Peyer's patch (tissue), 4 donors: ENCODE measurements around the gene FBXO39. TPM values are rescaled to one million over a fixed set of nuclear protein-coding genes. Genes with fewer than 3 reads are reported as not detected.

ENCODE experiments used
- DNase-seq, 3 donors: peaks; one replicate each; pipeline ENCODE4 v3.0.0-alpha.2; 2017 to 2019
- H3K27ac ChIP-seq, 4 donors: fragments of 200-600 bp; sonication (generic); one replicate each; pipeline ENCODE4 v1.5.1; 2016 to 2019
- H3K27me3 ChIP-seq, 2 donors: fragments of 200-600 bp; sonication (generic); one replicate each; pipeline ENCODE4 v1.5.1; 2019
- H3K36me3 ChIP-seq, 3 donors: fragments of 200-600 bp; sonication (generic); one replicate each; pipeline ENCODE4 v1.5.1; 2016 to 2019
- H3K4me1 ChIP-seq, 4 donors: fragments of 200-600 bp; sonication (generic); one replicate each; pipeline ENCODE4 v1.5.1; 2016 to 2019
- H3K4me3 ChIP-seq, 4 donors: fragments of 200-600 bp; sonication (generic); 1 replicate in 3 of 4; 2 replicates in 1 of 4; pipeline ENCODE4 v1.5.1; 2016 to 2019; ENCODE audit warnings: mild to moderate bottlenecking in 1 of 4
- H3K9me3 ChIP-seq, 4 donors: fragments of 200-600 bp; sonication (generic); one replicate each; pipeline ENCODE4 v1.5.1; 2016 to 2019; ENCODE audit warnings: mild to moderate bottlenecking in 1 of 4
- POLR2A ChIP-seq, 2 donors: fragments of 450-650 bp; IDR thresholded peaks; one replicate each; pipeline ENCODE4 v1.5.1; 2017; ENCODE audit warnings: antibody characterized with exemption in 2 of 2, mild to moderate bottlenecking in 2 of 2, moderate library complexity in 2 of 2
- total RNA-seq, 4 donors: library from RNA; depleted of rRNA; stranded (reverse); fragments of >200 nt; gene quantifications; one replicate each; pipeline ENCODE4 v1.1.0, GENCODE V29; 2016
- TF ChIP-seq, protein P1 (sequence below), 6 experiments: fragments of 450-650 bp in 4 of 6; fragments of 200-600 bp in 2 of 6; sonication (generic) in 1 of 6; IDR thresholded peaks; one replicate each; pipeline ENCODE4 v1.5.1; 2017 to 2019; ENCODE audit warnings: antibody characterized with exemption in 6 of 6, mild to moderate bottlenecking in 3 of 6, moderate library complexity in 1 of 6

FBXO39 gene
- total RNA-seq, 4 donors from 2014 or later, result 0.53 to 4.1 TPM; not detected in 2

- Histone ChIP-seq H3K27ac (peak overlapping the region; percentile 45 to 82 (median 62)), H3K4me1 (peaks cover 0 to 36% (median 6%) of the 10 kb centered on the region in 4 donors), H3K27me3 (no peaks in the 10 kb centered on the region), H3K9me3 (no peaks in the 10 kb centered on the region), H3K4me3 (no peak overlapping the region), H3K36me3 (peaks cover 0 to 4% (median 0%) of the 10 kb centered on the region in 3 donors)
- peak in 1 of 3 donors; percentile 61 for DNase-seq
- TF ChIP-seq POLR2A (IDR thresholded peaks at IDR 0.05), result no peak
- TF ChIP-seq, protein P1, sequence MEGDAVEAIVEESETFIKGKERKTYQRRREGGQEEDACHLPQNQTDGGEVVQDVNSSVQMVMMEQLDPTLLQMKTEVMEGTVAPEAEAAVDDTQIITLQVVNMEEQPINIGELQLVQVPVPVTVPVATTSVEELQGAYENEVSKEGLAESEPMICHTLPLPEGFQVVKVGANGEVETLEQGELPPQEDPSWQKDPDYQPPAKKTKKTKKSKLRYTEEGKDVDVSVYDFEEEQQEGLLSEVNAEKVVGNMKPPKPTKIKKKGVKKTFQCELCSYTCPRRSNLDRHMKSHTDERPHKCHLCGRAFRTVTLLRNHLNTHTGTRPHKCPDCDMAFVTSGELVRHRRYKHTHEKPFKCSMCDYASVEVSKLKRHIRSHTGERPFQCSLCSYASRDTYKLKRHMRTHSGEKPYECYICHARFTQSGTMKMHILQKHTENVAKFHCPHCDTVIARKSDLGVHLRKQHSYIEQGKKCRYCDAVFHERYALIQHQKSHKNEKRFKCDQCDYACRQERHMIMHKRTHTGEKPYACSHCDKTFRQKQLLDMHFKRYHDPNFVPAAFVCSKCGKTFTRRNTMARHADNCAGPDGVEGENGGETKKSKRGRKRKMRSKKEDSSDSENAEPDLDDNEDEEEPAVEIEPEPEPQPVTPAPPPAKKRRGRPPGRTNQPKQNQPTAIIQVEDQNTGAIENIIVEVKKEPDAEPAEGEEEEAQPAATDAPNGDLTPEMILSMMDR (IDR thresholded peaks at IDR 0.05), result no peak
These were observed 23.0 kb upstream of the FBXO39 start for GRCh38 chr17:6753006-6753445.

DNA sequence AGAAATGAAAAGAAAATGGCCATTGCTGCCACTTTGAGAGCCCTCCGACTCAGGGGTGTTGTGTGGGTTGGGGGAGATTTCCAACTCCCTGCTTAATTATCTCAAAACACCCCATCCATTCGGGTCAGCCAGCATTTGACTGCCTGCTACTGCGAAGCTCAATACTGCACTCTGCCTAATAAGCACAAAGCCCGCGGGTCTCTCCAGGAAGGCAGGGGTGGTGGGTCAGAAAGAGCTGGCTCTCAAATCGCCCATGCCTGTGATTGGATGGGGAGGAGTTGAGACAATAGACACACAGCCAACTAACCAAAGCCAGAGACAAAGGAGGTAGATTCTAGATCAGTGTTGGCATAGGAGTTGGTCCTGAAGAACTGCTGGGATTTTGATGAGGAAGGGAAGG, 22.5 kb upstream of the FBXO39 start:
- no peaks in the 10 kb centered on the region for H3K9me3 ChIP-seq
- peak overlapping the region; percentile 45 to 82 (median 62) for H3K27ac ChIP-seq
- H3K4me1 ChIP-seq, result peaks cover 0 to 41% (median 6%) of the 10 kb centered on the region in 4 donors
- peaks cover 0 to 9% (median 0%) of the 10 kb centered on the region in 3 donors for H3K36me3 ChIP-seq
- TF ChIP-seq, protein P1 (IDR thresholded peaks at IDR 0.05), result no peak
- no peak overlapping the region for H3K4me3 ChIP-seq
- no peaks in the 10 kb centered on the region for H3K27me3 ChIP-seq
- DNase-seq, result no peak

GRCh38 chr17:6755281-6755680, 20.7 kb upstream of the FBXO39 start:
- no peaks in the 10 kb centered on the region for H3K9me3 ChIP-seq
- H3K4me1 ChIP-seq, result peaks cover 0 to 41% (median 6%) of the 10 kb centered on the region in 4 donors
- DNase-seq, result no peak
- peak overlapping the region; percentile 53 to 70 (median 59) for H3K4me3 ChIP-seq
- H3K27me3 ChIP-seq, result no peaks in the 10 kb centered on the region
- peaks cover 0 to 24% (median 0%) of the 10 kb centered on the region in 3 donors for H3K36me3 ChIP-seq
- H3K27ac ChIP-seq, result peak overlapping the region; percentile 75 to 86 (median 80)
- TF ChIP-seq, protein P1 (IDR thresholded peaks at IDR 0.05), result no peak
- TF ChIP-seq POLR2A (IDR thresholded peaks at IDR 0.05), result no peak

- no peaks in the 10 kb centered on the region for H3K27me3 ChIP-seq
- peaks cover 0 to 41% (median 6%) of the 10 kb centered on the region in 4 donors for H3K4me1 ChIP-seq
- no peaks in the 10 kb centered on the region for H3K9me3 ChIP-seq
- TF ChIP-seq POLR2A (IDR thresholded peaks at IDR 0.05), result no peak
- peaks cover 0 to 29% (median 0%) of the 10 kb centered on the region in 3 donors for H3K36me3 ChIP-seq
- peak; percentile 60 to 65 (median 64) for DNase-seq
- peak within 1 kb of the TSS; percentile 75 to 86 (median 80) for H3K27ac ChIP-seq
- peak within 1 kb of the TSS; percentile 53 to 70 (median 59) for H3K4me3 ChIP-seq
These were observed 20.3 kb upstream of the FBXO39 start, which contains the start of gene XAF1 for GRCh38 chr17:6755731-6756184. TSS of gene XAF1 (plus strand) at chr17:6756046. CDS start at chr17:6756079, 33 bp downstream.

DNA sequence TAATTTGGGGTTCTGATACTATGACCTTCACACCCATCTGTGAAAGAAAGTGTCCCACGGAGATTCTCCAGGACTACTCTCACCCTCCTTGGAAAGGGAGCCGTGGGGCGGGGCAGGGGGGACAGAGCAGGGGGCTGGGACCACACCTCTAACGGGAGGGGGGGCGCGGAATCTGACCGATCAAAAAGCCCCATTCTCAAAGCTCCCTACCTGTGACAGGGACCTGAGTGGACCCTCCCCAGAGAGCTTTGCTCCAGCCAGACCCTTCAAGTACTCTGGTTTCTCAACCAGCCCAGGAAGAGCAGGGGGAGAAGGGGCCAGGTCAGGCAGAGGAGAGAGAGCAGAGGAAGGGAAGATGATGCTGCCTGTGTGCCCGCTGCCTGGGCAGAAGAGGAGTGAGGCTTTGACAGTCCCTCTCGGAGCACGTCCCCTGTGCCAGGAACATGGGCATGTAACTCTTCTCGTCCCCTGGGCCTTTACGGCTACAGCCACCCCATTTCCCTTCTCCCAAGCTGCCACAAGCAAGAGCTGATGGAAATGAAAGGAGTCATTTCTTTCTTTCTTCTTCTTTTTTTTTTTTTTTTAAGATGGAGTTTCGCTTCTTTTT, 19.5 kb upstream of the FBXO39 start:
- DNase-seq, result no peak
- H3K27me3 ChIP-seq, result no peaks in the 10 kb centered on the region
- H3K9me3 ChIP-seq, result no peaks in the 10 kb centered on the region
- peaks cover 0 to 41% (median 6%) of the 10 kb centered on the region in 4 donors for H3K4me1 ChIP-seq
- no peak for TF ChIP-seq POLR2A (IDR thresholded peaks at IDR 0.05)
- TF ChIP-seq, protein P1 (IDR thresholded peaks at IDR 0.05), result no peak
- peak overlapping the region; percentile 75 to 86 (median 80) for H3K27ac ChIP-seq
- H3K36me3 ChIP-seq, result peaks cover 0 to 35% (median 0%) of the 10 kb centered on the region in 3 donors
- H3K4me3 ChIP-seq, result peak overlapping the region; percentile 53 to 70 (median 59)

GRCh38 chr17:6757747-6758146, 18.3 kb upstream of the FBXO39 start:
- no peak for DNase-seq
- peaks cover 0 to 46% (median 0%) of the 10 kb centered on the region in 3 donors for H3K36me3 ChIP-seq
- no peaks in the 10 kb centered on the region for H3K9me3 ChIP-seq
- TF ChIP-seq, protein P1 (IDR thresholded peaks at IDR 0.05), result no peak
- no peak for TF ChIP-seq POLR2A (IDR thresholded peaks at IDR 0.05)
- H3K4me3 ChIP-seq, result no peak overlapping the region
- no peaks in the 10 kb centered on the region for H3K27me3 ChIP-seq
- H3K4me1 ChIP-seq, result peaks cover 0 to 40% (median 6%) of the 10 kb centered on the region in 4 donors
- no peak overlapping the region for H3K27ac ChIP-seq
